ENCODE measurements around the gene GJA10. TPM values are rescaled to one million over a fixed set of nuclear protein-coding genes. Genes with fewer than 3 reads are reported as not detected.

Gene GJA10
- total RNA-seq, 2 experiments from 2014 or later, result not detected

- Histone ChIP-seq H3K27ac (ENCODE audit: low read depth, low read length, poor library complexity, severe bottlenecking) (no peak overlapping the region), H3K4me2 (ENCODE audit: low read length) (no peak overlapping the region), H3K4me1 (ENCODE audit: insufficient read depth, low read length, poor library complexity, severe bottlenecking) (no peaks in the 10 kb centered on the region), H2AFZ (ENCODE audit: low read length) (no peak overlapping the region), H4K20me1 (ENCODE audit: insufficient read depth, low read length) (no peaks in the 10 kb centered on the region), H3K9me2 (ENCODE audit: insufficient read depth, low read length) (no peaks in the 10 kb centered on the region), H3K4me3 (ENCODE audit: low read depth, low read length, poor library complexity, severe bottlenecking) (no peak overlapping the region), H3K36me3 (ENCODE audit: insufficient read depth, low read length) (peaks cover 95% of the 10 kb centered on the region), H3K9me3 (ENCODE audit: low read length) (no peaks in the 10 kb centered on the region), H3K79me2 (ENCODE audit: insufficient read depth, low read depth, low read length) (no peaks in the 10 kb centered on the region)
- POLR2A ChIA-PET, result no interaction called here
- no TSS peak for BruUV-seq (replicated peaks)
- CTCF ChIA-PET (ENCODE audit: unreplicated experiment), result no interaction called here
- intact Hi-C loops (cut with micrococcal nuclease; ENCODE audit: unreplicated experiment), result no loop called here
- DNase-seq (ENCODE audit: low spot score), result no peak
- TF ChIP-seq EZH2phosphoT487 (IDR thresholded peaks at IDR 0.05; ENCODE audit: borderline replicate concordance, low read depth, low read length) (no peak), CTCF (conservative IDR thresholded peaks at IDR 0.05; ENCODE audit: low read length) (no peak)
Observed at GRCh38 chr6:89858041-89858440, 36.2 kb upstream of the GJA10 start.

- CTCF ChIA-PET (ENCODE audit: unreplicated experiment), result no interaction called here
- DNase-seq (ENCODE audit: low spot score), result no peak
- intact Hi-C loops (cut with micrococcal nuclease; ENCODE audit: unreplicated experiment), result no loop called here
- no peaks in the 10 kb centered on the region for H3K9me3 ChIP-seq (ENCODE audit: low read length)
- H3K36me3 ChIP-seq (ENCODE audit: insufficient read depth, low read length), result peaks cover 95% of the 10 kb centered on the region
- no peaks in the 10 kb centered on the region for H3K79me2 ChIP-seq (ENCODE audit: insufficient read depth, low read depth, low read length)
- no peak for TF ChIP-seq EZH2phosphoT487 (IDR thresholded peaks at IDR 0.05; ENCODE audit: borderline replicate concordance, low read depth, low read length)
- no peak for TF ChIP-seq CTCF (conservative IDR thresholded peaks at IDR 0.05; ENCODE audit: low read length)
- no peak overlapping the region for H3K4me2 ChIP-seq (ENCODE audit: low read length)
- no peaks in the 10 kb centered on the region for H3K4me1 ChIP-seq (ENCODE audit: insufficient read depth, low read length, poor library complexity, severe bottlenecking)
- H3K27ac ChIP-seq (ENCODE audit: low read depth, low read length, poor library complexity, severe bottlenecking), result no peak overlapping the region
- no peak overlapping the region for H3K4me3 ChIP-seq (ENCODE audit: low read depth, low read length, poor library complexity, severe bottlenecking)
- BruUV-seq (replicated peaks), result no TSS peak
- no peak overlapping the region for H2AFZ ChIP-seq (ENCODE audit: low read length)
- no peaks in the 10 kb centered on the region for H4K20me1 ChIP-seq (ENCODE audit: insufficient read depth, low read length)
- POLR2A ChIA-PET, result interaction anchor here (0.7 kb wide), 1 partner anchor 717 kb away, joined by 4 read pairs; no protein-coding TSS in a partner anchor
- no peaks in the 10 kb centered on the region for H3K9me2 ChIP-seq (ENCODE audit: insufficient read depth, low read length)
Observed at GRCh38 chr6:89859744-89860143, 34.5 kb upstream of the GJA10 start.

GRCh38 chr6:89862273-89862672 is 32.0 kb upstream of the GJA10 start:
- intact Hi-C loops (cut with micrococcal nuclease; ENCODE audit: unreplicated experiment), result no loop called here
- Histone ChIP-seq H3K9me3 (ENCODE audit: low read length) (no peaks in the 10 kb centered on the region), H3K4me2 (ENCODE audit: low read length) (no peak overlapping the region), H2AFZ (ENCODE audit: low read length) (no peak overlapping the region), H4K20me1 (ENCODE audit: insufficient read depth, low read length) (no peaks in the 10 kb centered on the region), H3K79me2 (ENCODE audit: insufficient read depth, low read depth, low read length) (no peaks in the 10 kb centered on the region), H3K27ac (ENCODE audit: low read depth, low read length, poor library complexity, severe bottlenecking) (no peak overlapping the region), H3K4me1 (ENCODE audit: insufficient read depth, low read length, poor library complexity, severe bottlenecking) (no peaks in the 10 kb centered on the region), H3K36me3 (ENCODE audit: insufficient read depth, low read length) (peaks cover 95% of the 10 kb centered on the region), H3K4me3 (ENCODE audit: low read depth, low read length, poor library complexity, severe bottlenecking) (no peak overlapping the region), H3K9me2 (ENCODE audit: insufficient read depth, low read length) (no peaks in the 10 kb centered on the region)
- BruUV-seq (replicated peaks), result no TSS peak
- TF ChIP-seq CTCF (conservative IDR thresholded peaks at IDR 0.05; ENCODE audit: low read length) (no peak), EZH2phosphoT487 (IDR thresholded peaks at IDR 0.05; ENCODE audit: borderline replicate concordance, low read depth, low read length) (no peak)
- ChIA-PET POLR2A (no interaction called here), CTCF (ENCODE audit: unreplicated experiment) (no interaction called here)
- DNase-seq (ENCODE audit: low spot score), result no peak
